Stimulated activated CD8-positive, alpha-beta memory T cell treated with anti-CD3 and anti-CD28 coated beads, Interleukin-12 subunit alpha, Interleukin-12 subunit beta, amount 100 ng/mL, for 4 hours (primary cell): Measurements from ENCODE around the gene ZNF492.
"Not testable (repeated sequence)": the region's sequence is repeated elsewhere in the genome, so short reads cannot be mapped to it uniquely, and the experiment has no call there.

Source experiments
- DNase-seq: peaks from one replicate; pipeline ENCODE4 v3.0.0-alpha.2; 2020; ENCODE audit warnings: low read depth

The ZNF492 gene

GRCh38 chr19:22633706-22634449 lies at the start of gene ZNF492:
Gene ZNF492, plus strand, starts transcription at chr19:22634324. Its CDS starts 19,076 bp downstream, at chr19:22653400.
- DNase-seq, result peak; percentile 56

- no peak for DNase-seq
Observed at GRCh38 chr19:22595422-22595821, 38.7 kb upstream of the ZNF492 start.

DNA sequence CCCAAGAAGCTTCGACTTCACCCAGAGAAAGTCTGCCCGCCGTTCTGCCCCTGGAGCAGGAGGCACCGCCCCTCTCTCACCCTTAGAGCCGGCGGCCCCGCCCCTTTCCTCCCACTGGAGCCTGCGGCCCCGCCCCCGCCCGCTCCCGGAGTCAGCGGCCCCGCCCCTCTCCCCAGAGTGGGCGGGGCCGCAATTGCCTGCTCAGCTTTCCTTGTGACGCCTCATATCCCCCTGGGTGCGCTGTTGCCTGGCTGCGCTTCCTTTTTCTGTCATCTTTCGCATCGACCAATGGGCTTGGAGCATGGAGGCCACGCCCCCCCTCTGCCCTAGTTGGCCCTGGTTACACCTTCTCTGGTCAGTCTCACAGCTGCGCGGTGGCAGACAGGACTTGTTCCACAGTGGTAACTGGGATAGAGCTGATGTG lies 38.2 kb upstream of the ZNF492 start:
- DNase-seq, result no peak

DNA sequence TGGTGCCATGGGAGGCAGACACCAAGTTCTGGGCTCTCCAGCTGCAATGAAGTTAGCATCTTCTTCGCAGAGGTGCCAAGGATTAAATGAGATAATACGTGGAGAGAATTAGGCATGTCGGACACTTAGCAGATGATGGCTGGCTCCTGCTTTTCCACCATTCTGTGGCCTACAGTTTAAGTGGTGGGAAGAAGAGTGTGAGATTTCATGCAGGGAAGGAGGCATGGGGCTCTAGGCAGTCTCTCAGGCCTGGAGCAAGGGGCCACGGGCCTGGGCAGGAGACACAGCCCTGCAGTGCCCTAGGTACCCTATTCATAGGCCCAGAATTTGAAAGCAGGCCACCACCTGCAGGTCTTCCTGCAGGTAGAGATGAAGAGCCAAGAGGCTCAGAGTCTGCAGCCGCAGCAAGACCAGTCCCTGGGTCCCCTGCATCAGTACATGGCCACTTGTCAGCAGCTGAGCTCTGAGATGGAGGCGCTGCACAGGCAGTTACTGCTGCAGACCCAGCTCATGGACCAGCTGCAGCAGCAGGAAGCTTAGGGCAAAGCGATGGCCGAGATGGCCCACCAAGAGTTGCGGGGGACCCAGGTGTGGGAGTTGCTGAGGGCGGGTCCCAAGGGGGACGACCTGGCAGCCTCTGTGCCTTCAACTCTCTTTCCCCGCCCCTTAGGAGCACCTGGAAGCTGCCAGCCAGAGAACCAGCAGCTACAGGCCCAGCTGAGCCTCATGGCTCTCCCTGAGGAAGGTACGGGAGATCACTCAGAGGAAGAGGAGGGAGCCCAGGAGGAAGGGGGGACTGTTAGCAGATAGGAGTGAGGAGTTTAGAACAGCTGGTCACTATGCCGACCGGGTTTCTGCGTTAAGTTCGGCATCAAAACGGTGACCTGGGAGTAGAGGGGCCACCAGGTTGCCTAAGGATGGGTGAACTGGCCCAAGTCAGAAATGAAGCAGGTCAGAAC lies 33.2 kb upstream of the ZNF492 start:
- DNase-seq, result no peak

- no peak for DNase-seq
Observed at GRCh38 chr19:22601906-22602630, 32.1 kb upstream of the ZNF492 start.

DNA sequence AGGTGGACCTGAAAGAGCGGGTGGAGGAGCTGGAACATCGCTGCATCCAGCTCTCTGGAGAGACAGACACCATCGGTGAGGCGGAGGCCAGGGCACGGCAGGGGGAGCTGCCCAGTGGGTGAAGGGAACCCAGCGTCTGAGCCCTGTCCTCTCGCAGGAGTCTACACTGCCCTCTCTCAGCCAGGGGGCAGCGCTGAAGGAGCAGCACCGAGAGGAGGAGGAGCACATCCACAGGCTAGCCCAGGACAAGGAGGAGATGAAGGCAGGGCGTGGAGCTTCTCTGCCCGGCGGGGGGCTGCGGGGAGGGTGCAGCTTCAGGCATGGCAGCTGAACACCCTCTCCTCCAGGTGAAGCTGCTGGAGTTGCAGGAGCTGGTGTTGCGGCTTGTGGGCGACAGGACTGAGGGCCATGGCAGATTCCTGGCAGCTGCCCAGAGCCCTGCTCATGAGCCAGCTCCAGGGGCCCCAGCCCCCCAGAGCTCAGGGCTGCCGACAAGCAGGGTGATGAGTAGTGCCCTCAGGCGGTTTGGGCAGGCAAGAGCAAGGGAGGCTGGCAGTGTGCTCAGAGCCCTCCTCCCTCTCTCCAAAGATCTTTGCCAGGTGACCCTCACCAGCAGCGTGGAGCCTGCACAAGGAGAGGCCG lies 31.4 kb upstream of the ZNF492 start:
- no peak for DNase-seq

DNA sequence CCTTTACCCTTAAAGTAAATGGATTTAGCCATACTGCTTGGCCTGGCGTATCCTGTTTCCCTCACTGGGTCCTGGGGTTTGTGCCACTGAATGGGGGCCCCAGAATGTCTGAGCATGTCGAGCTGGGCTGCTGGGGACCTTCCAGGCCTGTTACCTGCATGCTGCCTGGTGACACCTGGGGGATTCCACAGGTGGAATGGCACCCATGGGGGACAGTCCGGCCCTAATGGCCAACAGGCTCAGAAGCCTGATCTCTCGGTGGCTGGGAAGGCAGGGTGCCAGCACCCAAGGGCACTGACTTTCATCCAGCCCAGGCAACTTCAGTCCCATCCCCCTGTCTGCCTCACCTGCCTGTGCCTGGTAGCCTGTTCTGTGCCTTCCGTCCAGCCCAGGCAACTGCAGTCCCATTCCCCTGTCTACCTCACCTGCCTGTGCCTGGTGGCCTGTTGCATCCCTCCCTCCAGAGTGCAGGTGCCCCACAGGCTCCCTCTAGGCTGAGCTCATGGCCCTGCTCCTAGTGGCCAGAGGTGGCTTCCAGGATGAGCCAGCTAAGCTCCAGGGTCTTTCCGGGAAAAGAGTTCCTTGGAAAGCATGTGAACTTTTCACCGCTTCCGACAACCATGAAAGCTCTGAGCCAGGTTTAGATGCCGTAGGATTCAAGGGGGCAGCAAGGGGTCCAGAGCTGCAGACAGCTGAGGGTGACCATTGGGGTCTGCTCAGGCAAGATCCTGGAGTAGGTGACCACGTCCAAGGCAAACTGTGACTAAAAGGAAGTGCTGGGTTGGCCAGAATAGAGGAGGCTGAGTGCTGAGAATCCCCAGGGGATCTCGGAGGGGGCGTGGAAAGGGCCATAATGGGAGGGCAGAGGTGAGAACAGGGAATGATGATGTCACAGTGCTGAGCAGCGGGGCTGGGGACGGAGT lies 30.3 kb upstream of the ZNF492 start:
- no peak for DNase-seq

- no peak for DNase-seq
Observed at GRCh38 chr19:22604571-22605274, 29.4 kb upstream of the ZNF492 start.

- no peak for DNase-seq
Observed at GRCh38 chr19:22605275-22606211, 28.6 kb upstream of the ZNF492 start.

GRCh38 chr19:22606212-22606553 lies 27.9 kb upstream of the ZNF492 start:
- DNase-seq, result no peak

DNA sequence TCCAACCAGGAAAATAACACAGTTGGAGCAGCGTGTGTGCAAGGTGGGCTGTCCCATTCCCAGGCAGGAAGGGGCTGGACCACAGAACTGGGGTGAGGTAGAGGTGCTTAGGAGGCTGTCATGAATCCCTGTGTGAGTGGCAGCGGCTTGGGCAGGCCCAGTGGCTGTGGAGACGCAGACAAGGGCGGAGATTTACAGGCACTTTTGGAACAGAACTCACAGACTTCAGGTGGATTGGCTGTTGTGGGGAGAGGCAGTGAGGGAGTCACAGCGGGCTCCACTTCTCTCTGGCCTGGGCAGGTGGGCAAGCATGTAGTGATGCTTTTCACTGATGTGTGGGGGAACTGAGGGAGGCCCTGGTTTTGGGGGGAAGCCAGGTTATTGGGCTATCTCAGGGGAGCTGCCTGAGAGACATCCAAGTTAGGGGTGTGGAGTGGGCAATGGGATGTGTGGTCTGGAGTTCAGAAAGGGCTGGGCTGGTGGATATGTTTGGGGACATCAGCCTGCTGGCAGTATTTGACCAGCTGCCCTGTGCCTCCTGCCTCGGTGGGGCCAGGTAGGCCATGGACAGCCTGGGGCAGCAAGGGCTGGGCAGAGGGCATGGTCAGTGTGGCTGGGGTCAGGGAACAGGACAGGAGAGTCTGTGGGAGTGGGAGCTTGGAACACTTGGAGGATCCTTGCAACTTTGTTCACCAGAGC lies 27.0 kb upstream of the ZNF492 start:
- DNase-seq, result no peak

DNA sequence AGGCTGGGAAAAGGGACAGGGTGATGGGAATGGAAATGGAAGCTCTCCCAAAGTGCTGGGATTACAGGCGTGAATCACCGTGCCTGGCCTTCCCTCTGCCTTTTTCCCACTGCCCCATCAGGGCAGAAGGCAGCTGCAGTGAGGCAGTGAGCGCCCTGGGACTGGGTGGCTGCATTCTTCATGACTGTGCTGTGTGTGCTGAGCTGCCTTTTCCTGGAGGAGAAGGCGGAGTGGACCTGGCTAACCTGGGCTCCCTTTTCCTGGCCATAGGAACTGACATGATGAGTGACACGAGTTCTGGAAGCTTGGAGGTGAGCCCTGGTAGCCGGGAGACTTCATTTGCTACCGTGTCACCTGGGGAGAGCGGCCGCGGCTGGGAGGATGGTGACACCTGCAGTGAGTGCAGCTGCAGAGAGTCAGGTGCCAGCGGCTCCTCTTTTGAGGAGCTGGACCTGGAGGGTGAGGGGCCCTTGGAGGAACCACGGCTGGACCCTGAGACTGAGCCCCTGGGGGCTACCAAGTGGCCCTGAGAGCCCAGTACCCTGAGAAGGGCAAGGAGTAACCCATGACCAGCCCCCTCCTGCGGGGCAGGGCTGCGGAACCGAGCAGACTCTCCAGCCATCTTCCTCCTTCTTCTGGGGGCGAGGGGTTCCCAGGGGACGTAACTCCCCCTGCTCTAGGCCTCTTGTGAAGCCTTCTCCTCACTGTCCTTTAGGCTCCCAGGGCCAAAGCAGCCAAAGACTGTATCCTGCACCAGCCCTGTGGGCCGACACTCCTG lies 26.3 kb upstream of the ZNF492 start:
- DNase-seq, result no peak

- DNase-seq, result no peak
Observed at GRCh38 chr19:22608441-22608840, 25.7 kb upstream of the ZNF492 start.

GRCh38 chr19:22609630-22610029 lies 24.5 kb upstream of the ZNF492 start:
- DNase-seq, result no peak

DNA sequence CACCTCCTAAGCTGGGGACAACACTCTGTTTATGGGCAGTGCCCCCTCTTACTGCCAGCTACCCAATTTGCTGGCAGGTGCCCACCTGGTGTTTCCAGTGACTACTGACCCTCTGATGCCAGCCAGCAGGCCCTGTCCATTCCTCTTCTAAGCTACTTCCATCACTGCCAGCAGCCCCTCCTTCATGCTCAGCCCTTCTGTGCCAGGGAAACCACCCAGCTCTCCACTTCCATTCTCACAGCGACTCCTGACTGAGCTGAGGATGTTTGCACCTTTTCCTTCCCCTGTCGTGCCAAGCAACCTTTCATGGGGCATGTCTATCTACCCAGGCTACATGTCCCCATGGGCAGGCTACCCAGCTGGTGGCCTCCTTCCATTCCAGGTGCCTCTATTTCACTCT lies 24.0 kb upstream of the ZNF492 start:
- no peak for DNase-seq

GRCh38 chr19:22612316-22612715 lies 21.8 kb upstream of the ZNF492 start:
- no peak for DNase-seq

DNA sequence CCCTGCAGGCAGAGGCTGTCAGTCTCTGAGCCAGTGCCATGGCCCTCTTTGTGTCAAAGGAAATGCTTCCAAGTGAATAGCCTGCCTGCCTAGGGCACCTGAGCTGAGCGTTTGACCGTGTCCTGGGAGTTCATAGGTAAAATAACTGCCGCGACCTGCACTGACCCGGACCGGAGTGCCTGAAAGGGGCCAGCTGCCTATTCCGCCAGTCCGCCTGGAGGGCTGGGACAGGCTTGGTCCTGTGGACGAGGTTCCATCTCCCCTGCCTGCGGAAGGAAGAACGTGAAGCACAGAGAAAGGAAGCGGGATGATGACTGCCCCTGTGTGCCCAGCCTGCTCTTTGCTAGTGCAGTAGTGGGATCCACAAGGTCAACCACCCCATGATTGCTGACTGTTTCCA lies 17.5 kb upstream of the ZNF492 start:
- DNase-seq, result no peak

GRCh38 chr19:22617181-22617580 lies 16.9 kb upstream of the ZNF492 start:
- DNase-seq, result not testable (repeated sequence)
